HCT116 (cell line): Measurements from ENCODE around the gene TMEM9. TPM values are rescaled to one million over a fixed set of nuclear protein-coding genes. Genes with fewer than 3 reads are reported as not detected.
"Not testable (repeated sequence)": the region's sequence is repeated elsewhere in the genome, so short reads cannot be mapped to it uniquely, and the experiment has no call there.

Experiments used
- ATAC-seq: fragments of 200-7000 bp; cut with Tn5 transposase; 2 replicates; pipeline ENCODE4 v1.9.1; 2020; ENCODE audit warnings: mild to moderate bottlenecking, moderate library complexity
- BruUV-seq: library from RNA; stranded (reverse); fragments of 400-500 nt; replicated peaks from 2 replicates; lab custom pipeline; 2021; lab: Mats Ljungman, UMichigan
- CTCF ChIA-PET: fragments of 300-600 bp; sonication (Branson Sonifier 250); formaldehyde crosslinking; loops from one replicate; lab custom pipeline; 2021; ENCODE audit warnings: antibody characterized with exemption; lab: Charles Lee
- POLR2A ChIA-PET: fragments of 300-600, 350-600 bp; sonication (Branson Sonifier 250); formaldehyde crosslinking; loops from one replicate; lab custom pipeline; 2021; ENCODE audit warnings: antibody characterized with exemption; lab: Charles Lee
- RAD21 ChIA-PET, 2 experiments: fragments of 300-600 bp; sonication (Branson Sonifier 250); formaldehyde crosslinking; loops; one replicate each; lab custom pipeline; 2023; ENCODE audit warnings: low total read pairs in 2 of 2; ENCODE audit not compliant: uncharacterized antibody in 2 of 2, unreplicated experiment in 2 of 2, low non-redundant PET in 1 of 2; lab: Charles Lee
- DNase-seq: peaks from one replicate; pipeline ENCODE4 v3.0.0-alpha.2; 2010; ENCODE audit warnings: low read depth, low spot score
- H2AFZ ChIP-seq: fragments of 200-600 bp; shearing (Covaris generic), sonication (generic); 2 replicates; pipeline ENCODE4 v1.6.1; 2017; ENCODE audit warnings: low read depth, mixed run types, mixed read lengths, antibody characterized with exemption, low read length; ENCODE audit not compliant: poor library complexity, severe bottlenecking
- H3K27ac ChIP-seq: 2 replicates; pipeline ENCODE4 v1.5.1; 2012; ENCODE audit warnings: low read depth, low read length
- H3K27me3 ChIP-seq: fragments of 200-600 bp; sonication (generic); 2 replicates; pipeline ENCODE4 v1.6.1; 2016; ENCODE audit warnings: mixed run types, low read length, mixed read lengths; ENCODE audit not compliant: insufficient read depth
- H3K36me3 ChIP-seq, 2 experiments: fragments of 200-500 bp in 1 of 2; fragments of 200-600 bp in 1 of 2; sonication (Bioruptor generic) in 1 of 2; sonication (generic) in 1 of 2; 2 replicates each; pipeline versions ENCODE4 v1.5.1 to v1.6.1; 2014 to 2016; ENCODE audit warnings: low read length in 2 of 2, inconsistent platforms in 1 of 2, mixed read lengths in 1 of 2, mixed run types in 1 of 2; ENCODE audit not compliant: insufficient read depth in 2 of 2, control insufficient read depth in 1 of 2
- H3K4me1 ChIP-seq, 2 experiments: fragments of 200-600 bp in 1 of 2; sonication (generic) in 1 of 2; 2 replicates each; pipeline versions ENCODE4 v1.5.1 to v1.6.1; 2012 to 2017; ENCODE audit warnings: low read length in 2 of 2, inconsistent platforms in 1 of 2, mild to moderate bottlenecking in 1 of 2, mixed read lengths in 1 of 2, mixed run types in 1 of 2, moderate library complexity in 1 of 2; ENCODE audit not compliant: insufficient read depth in 2 of 2, control insufficient read depth in 1 of 2
- H3K4me2 ChIP-seq: fragments of 200-600 bp; sonication (generic); 2 replicates; pipeline ENCODE4 v1.6.1; 2017; ENCODE audit warnings: mixed run types, low read length, mixed read lengths
- H3K4me3 ChIP-seq, 2 experiments: fragments of 200-600 bp in 1 of 2; sonication (generic) in 1 of 2; replicated peaks in 1 of 2; 2 replicates each; pipeline ENCODE4 v1.5.1; 2011 to 2016; ENCODE audit warnings: low read length in 2 of 2, control low read depth in 1 of 2, low read depth in 1 of 2, mild to moderate bottlenecking in 1 of 2, mixed read lengths in 1 of 2, mixed run types in 1 of 2
- H3K79me2 ChIP-seq: fragments of 200-600 bp; sonication (generic); 2 replicates; pipeline ENCODE4 v1.6.1; 2017; ENCODE audit warnings: mild to moderate bottlenecking, mixed run types, low read length, moderate library complexity, mixed read lengths; ENCODE audit not compliant: insufficient read depth
- H3K9ac ChIP-seq: fragments of 200-600 bp; sonication (generic); 2 replicates; pipeline ENCODE4 v1.6.1; 2016; ENCODE audit warnings: low read length, mixed read lengths
- H3K9me2 ChIP-seq: fragments of 200-600 bp; sonication (generic), shearing (Covaris generic); 2 replicates; pipeline ENCODE4 v1.6.1; 2017; ENCODE audit warnings: mixed run types, mild to moderate bottlenecking, moderate library complexity; ENCODE audit not compliant: insufficient read depth
- H3K9me3 ChIP-seq, 2 experiments: fragments of 200-500 bp in 1 of 2; fragments of 200-600 bp in 1 of 2; sonication (Bioruptor generic) in 1 of 2; sonication (generic) in 1 of 2; 2 replicates each; pipeline ENCODE4 v1.6.1; 2014 to 2017; ENCODE audit warnings: low read length in 2 of 2, mixed read lengths in 2 of 2, inconsistent platforms in 1 of 2, low read depth in 1 of 2, mild to moderate bottlenecking in 1 of 2, mixed run types in 1 of 2, moderate library complexity in 1 of 2; ENCODE audit not compliant: control insufficient read depth in 1 of 2, insufficient read depth in 1 of 2
- H4K20me1 ChIP-seq: fragments of 200-600 bp; sonication (generic), shearing (Covaris generic); 2 replicates; pipeline ENCODE4 v1.6.1; 2017; ENCODE audit warnings: mixed run types, mild to moderate bottlenecking, moderate library complexity; ENCODE audit not compliant: insufficient read depth
- CEBPB ChIP-seq: IDR thresholded peaks from 2 replicates; pipeline ENCODE4 v1.6.1; 2012; ENCODE audit warnings: low read depth
- EGR1 ChIP-seq: IDR thresholded peaks from 2 replicates; pipeline ENCODE4 v1.6.1; 2012; ENCODE audit warnings: low read depth
- ELF1 ChIP-seq: IDR thresholded peaks from 2 replicates; pipeline ENCODE4 v1.6.1; 2012; ENCODE audit warnings: low read depth, borderline replicate concordance
- JUND ChIP-seq: IDR thresholded peaks from 2 replicates; pipeline ENCODE4 v1.6.1; 2012
- POLR2AphosphoS5 ChIP-seq: IDR thresholded peaks from 2 replicates; pipeline ENCODE4 v1.6.1; 2011; ENCODE audit warnings: mild to moderate bottlenecking, low read depth, low read length, moderate library complexity
- RAD21 ChIP-seq: IDR thresholded peaks from 2 replicates; pipeline ENCODE4 v1.6.1; 2012; ENCODE audit warnings: low read depth, mild to moderate bottlenecking
- SP1 ChIP-seq: IDR thresholded peaks from 2 replicates; pipeline ENCODE4 v1.6.1; 2012; ENCODE audit warnings: low read depth
- intact Hi-C: fragments of 100-400 bp; cut with micrococcal nuclease; formaldehyde crosslinking; loops from 2 replicates; pipeline ENCODE4 v1.10.0; 2022
- total RNA-seq: library from RNA; stranded (reverse); gene quantifications from one replicate; pipeline ENCODE4 v1.2.1, GENCODE V29; 2021; ENCODE audit not compliant: unreplicated experiment

TMEM9 gene
- total RNA-seq, 1 experiment from 2014 or later, result 66.3 TPM

- H2AFZ ChIP-seq, result no peak overlapping the region
- POLR2A ChIA-PET, result interaction anchor here (0.8 kb wide), 1 partner anchor 10 kb away, joined by 4 read pairs; the partner anchor contains the start of gene TMEM9
- intact Hi-C loops, result no loop called here
Observed at GRCh38 chr1:201163707-201164106, 9.4 kb upstream of the TMEM9 start.

GRCh38 chr1:201163036-201163435 is 8.8 kb upstream of the TMEM9 start:
- ATAC-seq, H3K9me2 ChIP-seq, H4K20me1 ChIP-seq, H3K27ac ChIP-seq, H2AFZ ChIP-seq, DNase-seq, H3K36me3 ChIP-seq, H3K27me3 ChIP-seq, H3K4me3 ChIP-seq, H3K9me3 ChIP-seq, H3K79me2 ChIP-seq, H3K9ac ChIP-seq, intact Hi-C loops, BruUV-seq, RAD21 ChIA-PET, H3K4me2 ChIP-seq, H3K4me1 ChIP-seq: not testable (repeated sequence)
- CTCF ChIA-PET, result interaction anchor here (1.1 kb wide), 1 partner anchor 44 kb away, joined by 3 read pairs; no protein-coding TSS in a partner anchor
- POLR2A ChIA-PET, result interaction anchor here (0.8 kb wide), 1 partner anchor 9 kb away, joined by 4 read pairs; the partner anchor contains the start of gene TMEM9

More at GRCh38 chr1:201163707-201164106, 9.4 kb upstream of the TMEM9 start:
- TF ChIP-seq EGR1, result no peak
- TF ChIP-seq JUND, result no peak
- no peak for TF ChIP-seq POLR2AphosphoS5
- TF ChIP-seq ELF1, result no peak
- TF ChIP-seq CEBPB, result no peak
- TF ChIP-seq SP1, result no peak
- no peak for TF ChIP-seq RAD21
- H3K9ac ChIP-seq, result no peak overlapping the region
- no peaks in the 10 kb centered on the region for H3K9me2 ChIP-seq
- ChIA-PET RAD21 (no interaction called here), CTCF (interaction anchor here (1.1 kb wide), 1 partner anchor 45 kb away, joined by 3 read pairs; no protein-coding TSS in a partner anchor)
- DNase-seq (no peak), ATAC-seq (no peak)
- H3K4me2 ChIP-seq, result no peak overlapping the region
- H3K27me3 ChIP-seq, result no peaks in the 10 kb centered on the region
- H3K4me1 ChIP-seq, result no peaks in the 10 kb centered on the region
- H3K36me3 ChIP-seq, result no peaks in the 10 kb centered on the region
- H3K4me3 ChIP-seq, result no peak overlapping the region
- no peaks in the 10 kb centered on the region for H4K20me1 ChIP-seq
- no TSS peak for BruUV-seq
- H3K27ac ChIP-seq, result no peak overlapping the region
- H3K79me2 ChIP-seq, result no peaks in the 10 kb centered on the region
- H3K9me3 ChIP-seq, result no peaks in the 10 kb centered on the region
